PC-9 (cell line): ENCODE results near the gene BANP.
"Not testable (repeated sequence)": the region's sequence is repeated elsewhere in the genome, so short reads cannot be mapped to it uniquely, and the experiment has no call there.

Experiments used
- CTCF ChIP-seq: fragments of 200-600 bp; sonication (generic); conservative IDR thresholded peaks from 2 replicates; pipeline ENCODE4 v1.6.1; 2017; ENCODE audit warnings: mixed run types, antibody characterized with exemption, mild to moderate bottlenecking, moderate library complexity
- EZH2 ChIP-seq: fragments of 200-600 bp; sonication (generic); IDR thresholded peaks from 2 replicates; pipeline ENCODE4 v1.8.0; 2017; ENCODE audit warnings: antibody characterized with exemption, low read depth

GRCh38 chr16:87905521-87905920 is 45.7 kb upstream of the BANP start:
- not testable (repeated sequence) for TF ChIP-seq CTCF, EZH2
